Panc1 (cell line): ENCODE measurements around the gene P2RY13. TPM values are rescaled to one million over a fixed set of nuclear protein-coding genes. Genes with fewer than 3 reads are reported as not detected.

Experiments used
- ATAC-seq: fragments of 200-7000 bp; cut with Tn5 transposase; 2 replicates; pipeline ENCODE4 v1.9.1; 2020; ENCODE audit warnings: mild to moderate bottlenecking, moderate library complexity
- BruUV-seq: library from RNA; stranded (reverse); fragments of 400-500 nt; replicated peaks from 2 replicates; lab custom pipeline; 2021; lab: Mats Ljungman, UMichigan
- CTCF ChIA-PET: fragments of 300-600 bp; sonication (Branson Sonifier 250); formaldehyde crosslinking; loops from one replicate; lab custom pipeline; 2022; ENCODE audit warnings: antibody characterized with exemption; lab: Charles Lee
- POLR2A ChIA-PET: fragments of 300-600 bp; sonication (Branson Sonifier 250); formaldehyde crosslinking; loops from one replicate; lab custom pipeline; 2022; ENCODE audit warnings: antibody characterized with exemption; lab: Charles Lee
- DNase-seq: peaks from one replicate; pipeline ENCODE4 v3.0.0-alpha.2; 2010; ENCODE audit warnings: low read depth, low spot score
- H3K27ac ChIP-seq: 2 replicates; pipeline ENCODE4 v1.5.1; 2011; ENCODE audit warnings: mild to moderate bottlenecking, low read length, inconsistent platforms
- H3K27me3 ChIP-seq: fragments of 200-500 bp; sonication (Bioruptor generic); 2 replicates; pipeline ENCODE4 v1.6.0; 2014; ENCODE audit warnings: low read length, inconsistent platforms; ENCODE audit not compliant: control insufficient read depth, insufficient read depth
- H3K36me3 ChIP-seq: fragments of 200-500 bp; sonication (Bioruptor generic); 2 replicates; pipeline ENCODE4 v1.5.1; 2014; ENCODE audit warnings: inconsistent platforms, mild to moderate bottlenecking, low read length, moderate library complexity; ENCODE audit not compliant: control insufficient read depth, insufficient read depth
- H3K4me1 ChIP-seq: 2 replicates; pipeline ENCODE4 v1.5.1; 2011; ENCODE audit warnings: inconsistent platforms, mild to moderate bottlenecking, low read length, moderate library complexity; ENCODE audit not compliant: control insufficient read depth, insufficient read depth
- H3K4me3 ChIP-seq, 2 experiments: 2 replicates each; pipeline ENCODE4 v1.5.1; 2011 to 2012; ENCODE audit warnings: low read depth in 2 of 2, low read length in 2 of 2, mild to moderate bottlenecking in 2 of 2, inconsistent platforms in 1 of 2, moderate library complexity in 1 of 2
- H3K9me3 ChIP-seq: fragments of 200-500 bp; sonication (Bioruptor generic); 2 replicates; pipeline ENCODE4 v1.5.1; 2014; ENCODE audit warnings: low read depth, mild to moderate bottlenecking, inconsistent platforms, low read length, moderate library complexity; ENCODE audit not compliant: control insufficient read depth, insufficient read depth
- POLR2AphosphoS5 ChIP-seq: IDR thresholded peaks from 2 replicates; pipeline ENCODE4 v1.6.1; 2012; ENCODE audit warnings: mild to moderate bottlenecking, low read depth, low read length, moderate library complexity
- REST ChIP-seq, 2 experiments: IDR thresholded peaks; 2 replicates each; pipeline ENCODE4 v1.6.1; 2011 to 2012; ENCODE audit warnings: low read depth in 2 of 2, control low read depth in 1 of 2, low read length in 1 of 2, mild to moderate bottlenecking in 1 of 2, moderate library complexity in 1 of 2; ENCODE audit not compliant: insufficient read depth in 1 of 2
- SIN3A ChIP-seq: IDR thresholded peaks from 2 replicates; pipeline ENCODE4 v1.6.1; 2012; ENCODE audit warnings: low read depth, mild to moderate bottlenecking, low read length, moderate library complexity, borderline replicate concordance; ENCODE audit not compliant: insufficient read depth
- TCF7L2 ChIP-seq: IDR thresholded peaks from 2 replicates; pipeline ENCODE4 v1.6.1; 2011; ENCODE audit warnings: mild to moderate bottlenecking, low read depth, low read length, inconsistent platforms
- in situ Hi-C: cut with HindIII; loops from 2 replicates; pipeline ENCODE4 v1.10.0; 2016; ENCODE audit warnings: low sequenced_read_pairs, low pct_unique_long_range_greater_than_20kb
- intact Hi-C: fragments of 100-400 bp; cut with micrococcal nuclease; formaldehyde crosslinking; loops from one replicate; pipeline ENCODE4 v1.10.0; 2022; ENCODE audit not compliant: unreplicated experiment
- total RNA-seq: library from RNA; stranded (reverse); gene quantifications from one replicate; pipeline ENCODE4 v1.2.1, GENCODE V29; 2021; ENCODE audit not compliant: unreplicated experiment
- TF ChIP-seq, protein P1 (sequence below): fragments of 450-650 bp; IDR thresholded peaks from 2 replicates; pipeline ENCODE4 v1.5.1; 2017; ENCODE audit warnings: mild to moderate bottlenecking

The P2RY13 gene
- total RNA-seq, 1 experiment from 2014 or later, result not detected

GRCh38 chr3:151320131-151320530 is 9.2 kb downstream of the P2RY13 start:
- in situ Hi-C loops, result no loop called here
- no peak for DNase-seq
- intact Hi-C loops, result no loop called here
- Histone ChIP-seq H3K4me3 (no peak overlapping the region), H3K27me3 (no peaks in the 10 kb centered on the region), H3K36me3 (no peaks in the 10 kb centered on the region), H3K27ac (no peak overlapping the region), H3K4me1 (no peaks in the 10 kb centered on the region), H3K9me3 (no peaks in the 10 kb centered on the region)
- CTCF ChIA-PET, result no interaction called here
- POLR2A ChIA-PET, result no interaction called here
- no TSS peak for BruUV-seq
- no peak for TF ChIP-seq TCF7L2
- ATAC-seq, result no peak

GRCh38 chr3:151319628-151320027 is 9.7 kb downstream of the P2RY13 start:
- in situ Hi-C loops, result no loop called here

More at GRCh38 chr3:151319628-151320027, 9.7 kb downstream of the P2RY13 start:
- ChIA-PET POLR2A (no interaction called here), CTCF (no interaction called here)
- DNase-seq (no peak), ATAC-seq (no peak)
- intact Hi-C loops, result no loop called here
- TF ChIP-seq REST (IDR thresholded peaks at IDR 0.05; ENCODE audit: insufficient read depth in 1 of 2, low read depth in 2 of 2, low read length in 1 of 2) (no peak), TCF7L2 (no peak), POLR2AphosphoS5 (no peak), SIN3A (no peak)
- TF ChIP-seq, protein P1, sequence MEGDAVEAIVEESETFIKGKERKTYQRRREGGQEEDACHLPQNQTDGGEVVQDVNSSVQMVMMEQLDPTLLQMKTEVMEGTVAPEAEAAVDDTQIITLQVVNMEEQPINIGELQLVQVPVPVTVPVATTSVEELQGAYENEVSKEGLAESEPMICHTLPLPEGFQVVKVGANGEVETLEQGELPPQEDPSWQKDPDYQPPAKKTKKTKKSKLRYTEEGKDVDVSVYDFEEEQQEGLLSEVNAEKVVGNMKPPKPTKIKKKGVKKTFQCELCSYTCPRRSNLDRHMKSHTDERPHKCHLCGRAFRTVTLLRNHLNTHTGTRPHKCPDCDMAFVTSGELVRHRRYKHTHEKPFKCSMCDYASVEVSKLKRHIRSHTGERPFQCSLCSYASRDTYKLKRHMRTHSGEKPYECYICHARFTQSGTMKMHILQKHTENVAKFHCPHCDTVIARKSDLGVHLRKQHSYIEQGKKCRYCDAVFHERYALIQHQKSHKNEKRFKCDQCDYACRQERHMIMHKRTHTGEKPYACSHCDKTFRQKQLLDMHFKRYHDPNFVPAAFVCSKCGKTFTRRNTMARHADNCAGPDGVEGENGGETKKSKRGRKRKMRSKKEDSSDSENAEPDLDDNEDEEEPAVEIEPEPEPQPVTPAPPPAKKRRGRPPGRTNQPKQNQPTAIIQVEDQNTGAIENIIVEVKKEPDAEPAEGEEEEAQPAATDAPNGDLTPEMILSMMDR, result no peak
- Histone ChIP-seq H3K36me3 (no peaks in the 10 kb centered on the region), H3K4me3 (no peak overlapping the region), H3K4me1 (no peaks in the 10 kb centered on the region), H3K9me3 (no peaks in the 10 kb centered on the region), H3K27me3 (no peaks in the 10 kb centered on the region), H3K27ac (no peak overlapping the region)
- no TSS peak for BruUV-seq
